Measurements from ENCODE around the gene CNNM4.
"Not testable (repeated sequence)": the region's sequence is repeated elsewhere in the genome, so short reads cannot be mapped to it uniquely, and the experiment has no call there.

Gene CNNM4

DNA sequence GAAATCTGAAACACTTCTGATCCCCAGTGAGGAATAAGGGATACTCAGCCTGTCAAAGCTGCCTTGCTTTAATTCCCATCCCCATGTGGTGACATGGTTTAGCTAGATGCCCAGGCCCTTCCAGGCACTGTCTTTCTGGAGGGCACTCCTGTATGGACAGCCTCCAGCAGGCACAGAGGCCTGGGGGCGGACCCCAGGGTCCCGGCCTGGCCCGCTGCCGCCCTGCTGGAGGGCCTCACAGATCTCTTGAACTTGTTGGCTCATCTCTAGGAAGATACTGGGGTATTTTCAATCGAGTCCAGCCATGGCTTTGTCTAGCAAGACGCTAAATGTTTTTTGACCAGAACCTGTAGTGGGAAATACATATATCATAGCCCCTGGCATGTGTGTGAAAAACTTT lies 34.4 kb downstream of the CNNM4 start:
- no peak for DNase-seq

DNA sequence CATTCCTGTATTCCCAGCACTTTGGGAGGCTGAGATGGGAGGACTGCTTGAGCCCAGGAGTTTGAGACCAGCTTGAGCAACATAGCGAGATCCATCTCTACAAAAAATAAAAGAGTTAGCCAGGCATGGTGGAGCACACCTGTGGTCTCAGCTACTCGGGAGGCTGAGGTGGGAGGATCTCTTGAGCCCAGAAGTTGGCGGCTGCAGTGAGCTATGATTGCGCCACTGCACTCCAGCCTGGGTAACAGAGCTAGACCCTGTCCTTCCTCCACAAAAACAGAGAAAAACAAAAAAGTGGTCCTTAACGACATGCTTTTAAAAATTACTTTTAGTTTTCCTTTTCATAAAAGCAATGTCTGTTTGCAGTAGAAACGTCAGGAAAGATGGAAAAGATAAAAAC lies 35.8 kb downstream of the CNNM4 start:
- not testable (repeated sequence) for DNase-seq

DNA sequence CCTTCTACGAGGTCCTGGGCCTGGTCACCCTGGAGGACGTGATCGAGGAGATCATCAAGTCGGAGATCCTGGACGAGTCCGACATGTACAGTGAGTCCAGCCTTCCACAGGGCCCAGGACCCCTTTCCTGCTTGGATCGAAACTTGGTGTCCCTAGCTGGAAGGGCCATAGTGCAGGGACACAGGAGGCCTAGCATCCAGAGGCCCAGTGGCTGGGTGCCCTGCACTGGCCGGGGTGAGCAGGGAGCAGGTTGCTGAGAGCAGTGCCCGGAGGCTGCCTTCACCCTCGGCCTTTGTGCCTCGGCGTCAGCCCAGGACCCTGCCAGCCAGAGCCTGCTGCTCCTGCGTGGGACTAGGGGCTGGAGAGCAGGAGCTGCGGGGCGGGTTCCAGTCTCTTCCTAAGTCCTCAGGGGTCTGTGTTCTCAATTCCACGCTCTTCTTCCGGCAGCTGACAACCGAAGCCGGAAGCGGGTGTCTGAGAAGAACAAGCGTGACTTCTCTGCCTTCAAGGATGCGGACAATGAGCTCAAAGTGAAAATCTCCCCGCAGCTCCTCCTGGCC lies 36.4 kb downstream of the CNNM4 start:
- DNase-seq, result no peak

DNA sequence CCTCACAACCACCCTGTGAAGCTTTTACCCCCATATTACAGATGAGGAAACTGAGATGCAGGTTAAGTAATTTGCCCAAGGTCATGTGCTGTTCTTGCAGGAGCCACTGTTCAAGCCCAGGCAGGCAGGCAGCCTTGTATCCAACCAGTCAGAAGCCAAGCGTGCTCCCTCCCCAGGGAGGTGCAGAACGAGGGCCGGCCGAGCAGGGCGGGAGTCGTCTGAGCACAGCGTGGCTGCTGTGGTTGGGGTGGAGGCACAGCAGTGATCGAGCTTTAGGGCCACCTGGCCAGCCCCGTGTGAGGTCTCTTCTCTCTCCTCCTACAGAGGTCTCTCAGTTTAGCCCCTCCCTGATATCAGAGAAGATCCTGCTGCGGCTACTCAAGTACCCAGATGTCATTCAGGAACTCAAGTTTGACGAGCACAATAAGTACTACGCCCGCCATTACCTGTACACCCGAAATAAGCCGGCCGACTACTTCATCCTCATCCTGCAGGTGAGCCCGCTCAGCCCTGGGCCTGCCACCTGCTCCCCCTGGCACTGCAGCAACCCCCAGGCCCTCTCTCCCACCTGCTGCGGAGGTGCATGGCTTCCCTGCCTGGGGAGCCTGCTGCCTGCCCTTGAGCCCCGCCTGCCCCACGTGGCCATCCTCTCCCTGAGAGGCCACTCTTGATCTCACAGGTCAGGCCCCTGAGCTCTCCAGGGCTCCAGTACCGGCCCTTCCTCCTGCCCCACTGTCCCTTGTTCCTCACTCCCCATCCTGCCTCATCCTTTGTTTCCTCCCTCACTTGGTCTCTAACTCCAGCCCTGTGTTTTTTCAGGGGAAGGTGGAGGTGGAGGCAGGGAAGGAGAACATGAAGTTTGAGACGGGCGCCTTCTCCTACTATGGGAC lies 38.3 kb downstream of the CNNM4 start:
- DNase-seq, result no peak

DNA sequence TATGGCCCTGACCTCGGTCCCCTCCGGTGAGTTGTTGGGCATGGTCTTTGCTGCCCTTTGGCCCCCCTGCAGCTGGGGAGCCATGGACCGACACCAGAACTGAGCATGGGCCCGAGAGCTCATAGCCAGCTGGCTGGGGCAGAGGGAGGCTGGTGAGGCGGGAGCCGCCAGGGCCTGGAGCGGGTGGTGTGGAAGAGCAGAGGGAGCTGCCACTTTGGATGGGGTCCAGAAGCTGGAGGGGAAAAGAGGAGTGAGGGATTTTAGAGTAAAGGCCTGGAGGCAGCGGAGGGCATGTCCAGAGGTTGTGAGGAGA lies 38.9 kb downstream of the CNNM4 start:
- no peak for DNase-seq

DNA sequence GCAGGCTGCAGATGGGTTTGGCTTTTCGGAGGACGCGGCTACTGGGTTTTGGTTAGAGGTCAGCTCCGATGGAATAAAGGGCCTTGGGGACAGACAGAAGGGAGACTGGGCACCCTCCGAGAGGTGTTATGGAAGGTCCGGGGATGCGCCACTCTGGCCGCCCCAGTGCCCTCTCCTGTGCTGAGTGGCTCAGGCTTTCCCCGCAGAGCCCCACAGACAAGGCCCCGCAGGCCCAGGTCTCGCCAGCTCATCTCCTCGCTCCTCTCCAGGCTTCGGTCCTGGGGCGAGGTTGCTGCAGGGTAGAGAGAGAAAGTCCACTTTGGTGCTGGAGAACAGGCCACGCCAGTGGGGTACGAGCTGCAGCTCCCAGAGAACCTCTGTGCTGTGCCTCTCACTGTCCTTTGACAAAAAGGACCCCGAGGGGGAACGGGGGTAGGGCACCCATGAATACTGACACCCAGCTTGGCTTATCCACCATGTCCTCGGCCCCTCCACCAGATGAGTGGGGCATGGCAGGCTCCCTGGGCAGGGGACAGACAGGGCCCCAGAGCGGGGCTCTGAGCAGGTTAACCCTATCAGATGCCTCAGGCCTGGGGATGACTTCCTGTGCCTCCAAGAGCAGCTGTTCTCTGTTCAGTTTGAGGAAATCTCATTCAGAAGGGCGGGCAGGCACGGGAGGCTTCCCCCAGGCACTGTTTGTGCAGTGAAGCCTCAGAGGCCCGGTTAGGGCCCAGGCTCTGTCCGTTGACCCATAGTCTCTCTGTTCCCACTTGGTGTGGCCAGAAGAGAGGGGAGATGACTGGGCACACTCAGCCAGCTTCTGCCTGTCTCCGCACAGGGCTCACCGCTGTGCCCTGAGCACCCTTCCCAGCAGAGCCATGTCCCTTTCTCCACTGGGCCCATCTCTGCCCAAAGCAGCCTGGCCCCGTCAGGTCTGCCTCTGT lies 39.6 kb downstream of the CNNM4 start:
- no peak for DNase-seq

DNA sequence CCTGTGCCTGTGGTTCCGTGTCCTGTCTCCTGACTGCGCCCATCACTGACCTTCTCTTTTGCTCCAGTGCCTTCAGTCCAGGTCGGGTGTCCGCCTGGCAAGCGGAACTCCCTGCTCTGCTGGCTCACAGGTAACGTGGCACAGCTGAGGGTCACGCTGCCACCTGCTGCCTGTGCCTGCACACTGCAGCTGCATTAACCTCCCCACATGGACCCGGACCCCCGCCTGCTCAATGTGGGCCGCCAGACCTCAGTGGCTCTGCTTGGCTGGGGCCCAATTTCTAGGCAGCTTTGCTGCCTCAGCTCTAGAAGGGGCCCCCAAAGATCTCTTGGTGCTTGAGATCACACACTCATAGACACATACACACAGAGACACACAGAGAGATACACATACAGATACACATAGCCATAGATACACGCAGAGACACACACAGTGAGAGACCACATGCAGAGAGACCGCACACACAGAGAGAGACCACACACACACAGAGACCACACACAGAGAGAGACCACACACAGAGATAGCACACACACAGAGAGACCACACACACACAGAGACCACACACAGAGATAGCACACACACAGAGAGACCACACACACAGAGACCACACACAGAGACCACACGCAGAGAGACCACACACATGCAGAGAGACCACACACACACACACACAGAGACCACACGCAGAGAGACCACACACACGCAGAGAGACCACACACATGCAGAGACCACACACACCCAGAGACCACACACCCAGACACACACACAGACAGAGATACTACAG lies 40.5 kb downstream of the CNNM4 start:
- peak; percentile 68 for DNase-seq

DNA sequence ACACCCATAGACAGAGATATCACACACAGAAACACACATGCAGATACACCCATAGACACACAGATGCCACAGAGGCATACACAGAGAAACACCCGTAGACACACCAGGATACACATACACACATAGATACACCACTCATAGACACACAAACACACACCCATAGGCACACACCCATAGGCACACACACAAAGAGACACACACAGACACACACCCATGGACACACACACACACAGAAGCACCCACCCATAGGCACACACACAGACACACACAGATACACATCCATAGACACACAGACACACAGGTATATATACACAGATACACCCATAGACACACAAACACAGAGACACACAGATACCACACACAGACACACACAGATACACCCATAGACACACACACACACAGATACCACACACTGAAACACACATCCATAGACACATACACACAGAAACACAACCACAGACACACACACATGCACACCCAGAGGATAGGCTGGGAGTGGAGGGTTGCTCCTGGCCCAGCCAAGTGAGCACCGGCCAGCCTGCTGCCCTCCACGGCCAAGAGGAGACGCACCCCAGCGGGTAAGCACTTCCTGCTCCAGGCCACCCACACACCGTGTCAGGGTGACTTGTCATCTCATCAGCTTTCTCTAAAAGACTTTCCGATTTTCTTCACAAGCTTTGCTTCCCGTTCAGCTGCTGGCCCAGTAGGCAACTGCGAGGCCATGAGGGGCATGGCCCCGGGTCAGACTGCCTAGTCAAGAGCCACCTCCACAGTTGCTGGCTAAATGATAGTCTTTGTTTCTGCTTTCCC lies 41.3 kb downstream of the CNNM4 start:
- DNase-seq, result no peak

DNA sequence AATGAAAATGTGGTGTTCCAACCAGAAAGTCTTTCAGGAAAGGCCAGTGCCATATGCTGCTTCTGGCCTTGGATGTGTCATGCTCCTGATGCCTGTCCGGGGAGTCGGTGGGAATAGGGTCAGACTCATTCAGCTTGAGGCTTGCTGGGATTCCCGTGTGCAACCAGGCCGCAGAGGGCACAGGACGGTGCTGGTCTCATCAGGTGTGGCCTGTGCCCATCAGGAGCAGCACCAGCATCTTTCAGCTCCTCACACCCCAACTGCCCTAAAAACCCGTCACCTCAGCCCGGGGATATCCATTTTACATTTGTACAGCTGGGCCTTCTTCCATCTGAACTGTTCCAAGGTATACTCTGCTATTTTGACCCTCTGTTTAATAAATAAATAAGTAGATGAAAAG lies 42.0 kb downstream of the CNNM4 start:
- DNase-seq, result no peak

DNA sequence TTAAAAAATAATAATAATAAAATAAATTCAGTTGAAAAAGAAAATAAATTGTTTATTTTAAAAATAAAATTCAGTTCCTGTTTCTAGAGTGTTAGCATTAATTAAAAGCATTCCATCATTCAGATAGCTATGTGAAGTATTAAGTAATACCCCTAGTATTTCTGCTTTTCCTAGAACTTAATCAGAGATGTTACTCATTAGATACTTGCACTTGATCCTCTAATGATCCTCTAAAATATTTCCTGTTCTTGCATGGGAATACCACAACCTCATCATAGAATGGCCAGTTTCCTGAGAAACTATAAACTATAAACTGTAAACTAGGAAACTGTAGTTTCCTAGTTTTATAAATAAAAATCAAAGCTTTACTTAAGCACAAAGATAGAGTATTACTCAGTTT lies 44.3 kb downstream of the CNNM4 start:
- DNase-seq, result no peak

DNA sequence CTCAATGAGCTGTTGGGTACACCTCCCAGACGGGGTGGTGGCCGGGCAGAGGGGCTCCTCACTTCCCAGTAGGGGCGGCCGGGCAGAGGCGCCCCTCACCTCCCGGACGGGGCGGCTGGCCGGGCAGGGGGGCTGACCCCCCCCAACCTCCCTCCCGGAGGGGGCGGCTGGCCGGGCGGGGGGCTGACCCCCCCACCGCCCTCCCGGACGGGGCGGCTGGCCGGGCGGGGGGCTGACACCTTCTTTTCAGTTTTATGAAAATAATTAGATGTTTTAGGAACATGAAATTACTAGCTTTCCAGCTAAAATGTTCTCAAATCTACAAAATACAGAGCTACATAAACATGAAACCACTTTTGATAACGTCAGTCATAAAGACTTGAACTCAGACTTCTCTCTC lies 45.2 kb downstream of the CNNM4 start:
- DNase-seq, result not testable (repeated sequence)

DNA sequence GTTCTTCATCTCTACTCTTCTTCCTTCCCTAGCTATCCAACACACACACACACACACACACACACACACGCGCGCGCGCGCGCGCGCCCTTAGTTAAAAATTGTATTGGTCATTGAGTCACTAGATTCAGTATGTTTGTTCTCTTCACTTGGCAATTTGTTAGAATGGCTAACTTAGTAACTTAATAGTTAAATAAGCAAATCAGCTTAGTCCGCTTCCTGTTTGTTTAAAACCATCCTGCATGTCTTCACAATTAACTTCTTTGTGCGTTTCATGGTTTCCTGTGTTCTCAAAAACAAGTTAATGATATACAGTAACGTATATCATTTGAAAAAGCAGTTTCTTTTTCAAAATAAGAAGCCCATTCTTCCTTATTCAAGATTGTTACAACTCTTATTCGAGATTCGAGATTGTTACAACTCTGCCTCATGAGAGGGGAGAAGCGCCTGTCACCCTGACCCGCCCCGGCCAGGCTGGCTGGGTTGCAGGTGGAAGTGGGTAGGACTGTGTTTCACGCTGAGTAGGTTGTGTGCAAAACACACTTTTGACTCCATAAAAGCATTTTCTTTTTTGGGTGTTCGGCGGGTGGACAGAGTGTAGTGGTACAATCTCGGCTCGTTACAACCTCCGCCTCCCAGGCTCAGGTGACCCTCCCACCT lies 45.9 kb downstream of the CNNM4 start:
- no peak for DNase-seq

DNA sequence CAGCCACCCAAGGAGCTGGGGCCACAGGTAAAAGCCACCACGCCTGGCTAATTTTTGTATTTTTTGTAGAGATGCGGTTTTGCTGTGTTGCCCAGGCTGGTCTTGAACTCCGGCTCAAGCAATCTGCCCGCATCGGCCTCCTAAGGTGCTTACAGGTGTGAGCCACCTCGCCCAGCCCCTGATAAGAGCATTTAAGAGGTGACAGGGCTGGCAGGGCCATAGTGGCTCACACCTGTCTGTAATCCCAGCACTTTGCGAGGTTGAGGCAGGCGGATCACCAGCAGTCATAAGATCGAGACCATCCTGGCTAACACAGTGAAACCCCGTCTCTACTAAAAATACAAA lies 46.4 kb downstream of the CNNM4 start:
- no peak for DNase-seq

DNA sequence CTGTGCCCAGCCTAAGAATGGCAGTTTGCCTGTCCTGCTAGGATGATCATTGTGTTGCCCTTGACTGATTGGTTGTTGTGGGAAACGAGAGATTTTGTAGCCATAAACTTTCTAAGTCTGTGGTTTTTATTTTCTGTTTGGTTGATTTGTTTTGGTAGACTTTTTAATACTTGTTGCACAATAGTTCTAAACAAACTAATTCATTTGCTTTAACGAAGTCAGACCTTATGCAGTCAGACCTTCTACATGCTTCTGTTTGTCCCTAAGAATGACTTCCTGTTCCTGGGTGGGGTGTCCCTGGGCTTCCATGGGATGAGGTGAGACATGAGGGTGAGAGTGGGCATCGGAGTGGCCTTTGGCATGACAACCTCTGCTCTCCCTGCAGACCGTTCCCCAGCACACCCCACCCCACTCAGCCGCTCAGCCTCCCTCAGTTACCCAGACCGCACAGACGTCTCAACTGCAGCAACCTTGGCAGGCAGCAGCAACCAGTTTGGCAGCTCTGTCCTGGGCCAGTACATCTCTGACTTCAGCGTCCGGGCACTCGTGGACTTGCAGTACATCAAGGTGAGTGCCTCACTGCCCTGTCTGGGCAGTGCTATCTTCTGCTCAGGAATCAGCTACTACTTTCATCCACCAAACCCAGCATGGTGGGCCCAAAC lies 47.6 kb downstream of the CNNM4 start:
- no peak for DNase-seq

DNA sequence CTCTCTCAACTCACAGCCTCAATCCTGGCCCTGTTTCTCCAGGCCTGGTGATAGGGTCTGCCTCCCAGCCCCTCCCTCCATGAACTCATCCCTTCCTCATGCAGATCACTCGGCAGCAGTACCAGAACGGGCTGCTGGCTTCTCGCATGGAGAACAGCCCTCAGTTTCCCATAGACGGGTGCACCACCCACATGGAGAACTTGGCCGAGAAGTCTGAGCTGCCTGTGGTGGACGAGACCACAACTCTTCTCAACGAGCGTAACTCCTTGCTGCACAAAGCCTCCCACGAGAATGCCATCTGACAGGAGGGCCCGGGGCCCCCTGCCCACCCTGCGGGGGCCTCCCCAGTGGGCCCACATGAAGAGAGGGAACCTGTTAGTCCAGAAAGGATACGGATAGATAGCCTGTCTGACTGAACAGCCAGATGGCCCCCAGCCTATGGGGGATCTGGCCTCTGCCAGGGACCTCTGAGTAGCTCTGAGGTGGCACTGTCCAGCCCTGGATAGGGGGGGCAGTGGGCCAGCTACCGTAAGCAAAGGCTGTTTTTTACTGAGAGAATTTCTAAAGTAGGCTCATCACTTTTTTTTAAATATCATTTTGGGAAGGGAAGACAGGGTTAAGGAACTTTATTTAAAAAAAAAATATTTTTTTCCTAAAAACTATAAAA lies 48.6 kb downstream of the CNNM4 start:
- DNase-seq, result no peak

DNA sequence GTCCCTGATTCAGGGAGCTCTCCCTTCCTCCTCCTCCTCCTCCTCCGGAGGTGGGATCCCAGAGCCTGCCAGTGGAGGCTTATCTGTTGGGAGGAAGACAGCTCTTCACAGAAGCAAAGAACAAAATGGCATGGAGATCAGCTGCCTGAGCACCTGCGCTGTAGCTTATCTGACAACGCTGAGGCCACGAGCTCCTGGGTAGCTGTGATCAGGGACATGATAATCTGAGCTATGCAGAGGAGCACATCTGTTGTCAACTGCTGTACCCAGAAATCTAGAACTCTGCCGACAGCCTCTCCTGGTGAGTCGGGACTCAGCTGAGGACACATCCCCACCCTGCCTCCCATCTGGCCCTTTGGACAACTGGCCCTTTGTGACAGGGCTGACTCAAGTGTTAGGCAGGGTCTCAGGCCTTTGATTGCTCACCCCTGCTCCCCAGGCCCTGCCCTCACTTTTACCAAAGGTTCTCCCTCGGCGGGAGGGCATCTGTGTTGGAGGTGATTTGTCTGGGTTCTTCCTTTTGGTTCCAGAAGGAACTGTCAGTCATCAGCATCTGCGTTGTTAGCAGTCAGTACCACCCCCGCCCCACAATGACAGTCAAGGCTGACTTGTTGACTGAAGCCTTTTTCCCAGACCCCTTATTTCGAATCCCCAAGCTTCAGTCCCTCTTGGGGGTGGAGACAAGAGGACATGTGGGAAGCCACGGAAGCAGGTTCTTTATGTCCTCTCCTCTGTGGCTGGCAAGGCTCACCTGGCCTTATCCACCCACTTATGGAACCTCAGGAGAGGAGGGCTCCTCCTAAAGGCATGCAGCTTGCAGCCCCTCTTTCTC lies 49.5 kb downstream of the CNNM4 start:
- DNase-seq, result no peak

DNA sequence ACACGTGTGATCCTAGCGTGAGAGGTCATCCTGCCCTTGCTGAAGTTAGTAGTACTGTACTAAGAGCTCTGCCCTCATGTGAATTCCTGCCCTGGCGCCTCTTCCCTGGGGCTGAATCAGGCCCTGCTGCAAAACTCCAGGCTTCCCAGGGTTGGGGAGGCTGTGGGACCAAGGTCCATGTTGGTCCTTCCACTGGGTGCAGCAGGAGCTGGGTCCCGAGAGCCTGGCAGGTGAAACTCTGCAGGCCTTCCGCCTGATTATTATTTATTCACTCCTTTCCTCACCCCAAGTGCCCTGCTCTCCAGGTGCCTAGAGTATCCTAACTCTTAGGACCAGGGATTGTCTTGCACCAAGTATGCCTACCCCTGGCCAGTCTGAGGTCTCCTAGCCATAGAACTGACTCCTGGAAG lies 50.1 kb downstream of the CNNM4 start:
- DNase-seq, result no peak

DNA sequence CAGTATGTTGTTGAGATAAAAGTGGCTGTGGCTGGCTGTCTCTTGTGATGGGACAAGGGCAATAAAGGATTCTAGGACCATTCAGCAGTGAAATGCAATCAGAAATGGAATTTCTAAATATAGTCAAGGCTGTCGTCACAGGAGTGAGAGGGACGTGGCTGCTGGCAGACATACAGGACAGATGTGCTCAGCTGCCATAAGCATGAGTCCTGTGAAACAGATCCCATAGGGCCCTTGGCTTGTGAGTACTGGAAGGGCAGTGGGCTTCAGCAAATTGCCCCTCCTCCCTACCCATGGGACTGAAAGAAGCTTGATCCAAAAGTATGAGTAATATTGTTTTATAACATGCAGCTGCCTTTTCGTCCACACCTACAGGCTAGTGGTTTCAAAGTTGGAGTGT lies 51.2 kb downstream of the CNNM4 start:
- DNase-seq, result no peak

DNA sequence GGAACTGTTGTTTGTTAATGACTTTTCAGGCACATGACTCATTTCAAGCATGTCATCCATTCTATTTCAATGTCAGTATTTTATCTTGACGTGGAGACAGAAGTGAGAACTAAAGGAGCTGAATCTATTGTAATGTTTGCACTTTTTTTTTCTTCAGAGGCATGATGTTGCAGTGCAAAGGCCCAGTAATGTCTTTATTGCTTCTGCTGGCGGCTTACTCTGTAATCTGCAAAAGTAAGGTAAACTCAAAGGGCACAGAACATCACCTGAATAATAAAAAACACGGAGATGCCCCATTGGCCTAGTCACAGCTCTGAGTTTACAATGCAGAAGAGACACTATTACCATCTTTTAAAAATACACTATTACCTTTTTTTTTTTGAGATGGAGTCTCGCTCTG lies 53.0 kb downstream of the CNNM4 start:
- no peak for DNase-seq

All from NCI-H146 (cell line).